Measurements from ENCODE around the gene PUS1. TPM values are rescaled to one million over a fixed set of nuclear protein-coding genes. Genes with fewer than 3 reads are reported as not detected.
"Not testable (repeated sequence)": the region's sequence is repeated elsewhere in the genome, so short reads cannot be mapped to it uniquely, and the experiment has no call there.

The PUS1 gene
- 70.5 and 73.8 TPM in 2 replicates for total RNA-seq (2014; rRNA removed; shearing (Covaris generic))

DNA sequence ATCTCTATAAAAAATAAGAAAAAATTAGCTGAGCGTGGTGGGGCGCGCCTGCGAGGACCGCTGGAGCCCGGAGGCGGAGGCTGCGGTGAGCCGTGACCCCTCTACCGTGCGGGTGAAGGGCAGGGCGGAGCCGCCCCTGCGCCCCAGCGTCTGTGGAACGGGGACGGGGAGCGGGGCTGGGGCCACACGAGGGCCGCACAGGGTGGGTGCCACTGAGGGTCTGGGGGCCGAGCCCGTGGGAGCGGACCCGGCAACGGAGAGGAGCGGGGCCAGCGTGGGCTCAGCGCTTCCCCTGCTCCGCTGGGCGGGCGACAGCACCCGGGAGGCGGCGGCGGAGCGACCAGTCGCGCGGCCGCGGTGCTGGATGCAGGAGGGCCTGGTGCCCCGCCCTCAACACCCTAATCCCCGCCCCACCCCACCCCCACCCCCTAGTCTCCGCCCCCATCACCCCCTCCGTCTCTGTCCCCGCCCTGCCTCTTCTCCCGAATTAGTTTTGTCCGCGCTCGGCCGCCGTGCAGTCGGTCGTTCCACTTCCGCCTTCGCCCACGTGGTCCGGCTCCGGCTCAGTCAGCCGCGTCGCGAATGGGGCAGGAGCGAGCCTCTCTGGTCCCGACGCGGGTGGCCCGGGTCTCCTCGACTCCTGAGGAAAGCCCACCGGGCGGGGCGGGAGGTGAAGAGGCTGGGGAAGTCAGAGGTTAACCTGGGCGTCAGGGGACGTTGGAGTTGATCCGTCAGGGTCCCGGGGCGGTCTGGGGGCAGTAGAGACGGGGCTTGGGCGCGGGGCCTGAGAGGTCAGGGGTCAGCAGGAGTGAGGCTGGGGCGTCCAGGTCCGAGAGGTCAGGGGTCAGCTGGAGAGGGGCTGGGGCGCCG, at the start of gene PUS1:
PUS1 (plus strand) TSS at position 566 of the 870 bp plus-strand sequence. CDS start 447 bp downstream, outside the sequence.
- peak; percentile 91 for DNase-seq (ENCODE audit: low spot score)

DNA sequence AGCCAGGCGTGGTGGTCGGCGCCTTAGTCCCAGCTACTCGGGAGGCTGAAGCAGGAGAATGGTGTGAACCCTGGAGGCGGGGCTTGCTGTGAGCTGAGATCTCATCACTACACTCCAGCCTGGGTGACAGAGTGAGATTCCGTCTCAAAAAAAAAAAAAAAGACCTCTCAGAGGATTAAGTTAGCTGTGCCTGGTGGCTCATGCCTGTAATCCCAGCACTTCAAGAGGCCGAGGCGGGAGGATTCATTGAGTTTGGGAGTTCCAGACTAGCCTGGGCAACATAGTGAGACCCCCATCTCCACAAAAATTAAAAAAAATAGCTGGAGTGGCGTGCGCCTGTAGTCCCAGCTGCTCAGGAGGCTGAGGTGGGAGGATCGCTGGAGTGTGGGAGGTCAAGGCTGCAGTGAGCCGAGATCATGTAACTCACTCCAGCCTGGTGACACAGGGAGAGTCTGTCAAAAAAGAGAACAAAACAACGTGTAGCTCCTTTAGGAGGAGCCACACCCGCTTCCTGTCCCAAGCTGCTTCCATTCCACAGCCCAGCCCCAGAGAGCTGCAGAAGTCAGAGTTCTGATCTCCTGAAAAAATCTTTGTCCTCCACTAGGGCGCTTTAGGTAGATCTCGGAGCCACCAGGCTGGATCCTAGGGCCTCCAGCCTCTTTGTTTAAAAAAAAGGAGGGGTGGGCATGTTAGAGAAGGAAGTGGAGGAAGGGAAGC, 46.1 kb upstream of the PUS1 start:
- DNase-seq (ENCODE audit: low spot score): no peak

- DNase-seq (ENCODE audit: low spot score): no peak
Measured at GRCh38 chr12:131883521-131883900, 45.6 kb upstream of the PUS1 start.

- DNase-seq (ENCODE audit: low spot score): not testable (repeated sequence)
Measured at GRCh38 chr12:131885076-131885475, 44.0 kb upstream of the PUS1 start.

GRCh38 chr12:131885543-131886057, 43.5 kb upstream of the PUS1 start:
- no peak for DNase-seq (ENCODE audit: low spot score)

GRCh38 chr12:131891722-131892121, 37.4 kb upstream of the PUS1 start:
- DNase-seq (ENCODE audit: low spot score): not testable (repeated sequence)

DNA sequence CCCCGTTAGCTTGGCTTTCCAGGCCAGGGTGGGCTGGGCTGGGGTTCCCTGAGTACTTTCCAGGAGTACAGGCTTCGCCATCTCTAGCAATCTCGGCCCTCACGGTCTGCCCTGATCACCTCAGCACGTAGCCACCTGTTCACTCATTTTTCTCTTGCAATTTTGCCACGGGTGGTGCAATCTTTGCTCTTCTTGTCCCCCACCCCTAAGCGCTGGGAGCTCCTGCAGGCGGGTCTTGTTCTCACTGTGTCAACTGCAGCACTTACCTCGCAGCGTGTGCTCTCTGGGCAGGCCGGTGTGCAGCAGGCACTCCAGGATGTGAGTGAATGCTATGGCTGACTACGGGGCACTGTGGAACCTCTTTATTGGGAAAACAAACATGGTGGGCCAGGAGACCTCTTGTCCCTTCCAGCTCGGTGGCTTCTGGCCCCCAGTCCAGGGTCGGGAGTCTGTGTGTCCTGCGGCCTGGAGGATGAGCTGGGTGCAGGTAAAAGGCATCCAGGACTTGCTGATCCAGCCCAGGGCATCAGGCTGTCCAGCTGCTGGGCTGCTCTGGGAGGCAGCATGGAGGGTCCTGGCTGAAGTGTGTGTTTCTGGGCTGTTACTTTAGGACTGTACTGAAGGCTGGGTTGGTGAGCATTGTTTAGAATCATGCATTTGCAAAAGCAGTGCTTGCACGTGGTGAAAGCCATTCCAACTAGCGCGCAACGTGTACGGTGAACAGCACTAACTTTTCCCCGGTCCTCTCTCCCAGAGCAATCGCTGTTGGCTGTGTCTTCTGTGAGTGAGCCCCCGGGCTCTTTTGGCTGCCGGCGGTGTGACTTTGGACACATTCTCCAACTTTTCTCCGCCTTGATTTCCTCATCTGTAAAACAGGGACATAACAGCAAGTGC, 36.1 kb upstream of the PUS1 start:
- DNase-seq (ENCODE audit: low spot score): no peak

GRCh38 chr12:131893605-131894312, 35.3 kb upstream of the PUS1 start:
- no peak for DNase-seq (ENCODE audit: low spot score)

DNA sequence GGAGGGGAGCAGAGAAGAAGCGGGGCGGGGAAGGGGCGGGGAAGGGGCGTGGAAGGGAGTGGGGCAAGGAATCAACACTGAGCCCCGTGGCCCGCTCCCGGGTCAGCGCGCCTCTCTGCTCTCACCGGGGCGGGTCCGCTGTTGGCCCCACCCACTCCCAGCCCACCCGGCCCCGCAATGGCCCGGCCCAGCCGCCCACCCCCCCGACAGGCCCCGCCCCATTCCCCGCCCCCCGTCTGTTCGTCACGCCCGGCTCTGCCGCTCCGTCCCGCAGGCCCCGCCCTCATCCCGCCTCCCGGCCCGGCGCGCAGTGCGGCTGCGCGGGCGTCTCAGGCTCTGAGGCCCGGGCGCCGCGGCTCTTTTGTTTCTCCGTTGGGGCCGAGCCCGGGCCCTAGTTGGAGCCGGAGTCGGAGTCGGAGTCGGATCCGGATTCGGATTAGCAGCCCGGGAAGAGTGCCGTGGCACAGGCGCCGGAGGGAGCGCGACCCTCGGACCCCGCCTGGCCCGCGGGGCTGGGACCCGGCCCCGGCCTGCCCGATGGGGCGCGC, 34.7 kb upstream of the PUS1 start, which contains the start of gene ULK1:
ULK1 (plus strand) TSS at position 310 of the 548 bp plus-strand sequence. CDS start 380 bp downstream, outside the sequence.
- peak; percentile 85 for DNase-seq (ENCODE audit: low spot score)

DNA sequence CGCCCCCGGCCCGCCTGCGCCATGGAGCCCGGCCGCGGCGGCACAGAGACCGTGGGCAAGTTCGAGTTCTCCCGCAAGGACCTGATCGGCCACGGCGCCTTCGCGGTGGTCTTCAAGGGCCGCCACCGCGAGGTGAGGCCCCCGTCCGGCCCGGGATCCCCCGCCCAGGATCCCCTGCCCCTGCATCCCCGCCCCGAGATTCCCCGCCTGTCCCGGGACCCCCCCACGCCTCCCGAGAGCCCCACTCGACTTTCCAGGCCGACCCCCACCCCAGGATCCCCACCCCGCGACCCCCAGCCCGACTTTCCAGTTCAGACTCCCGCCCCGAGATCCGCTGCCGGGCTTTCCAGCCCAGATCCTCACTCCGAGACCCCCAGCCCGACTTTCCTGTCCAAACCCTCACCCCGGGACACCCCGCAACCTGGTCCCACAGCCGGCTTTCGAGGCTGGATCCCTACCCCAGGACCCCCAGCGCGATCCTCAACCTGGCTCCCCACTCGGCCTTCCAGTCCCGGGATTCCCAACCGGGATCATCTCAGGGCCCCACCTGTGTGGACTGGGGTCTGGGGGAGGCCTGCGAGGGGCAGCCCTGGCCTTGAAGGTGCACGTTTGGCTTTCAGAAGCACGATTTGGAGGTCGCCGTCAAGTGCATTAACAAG, 34.0 kb upstream of the PUS1 start:
- peak; percentile 13 for DNase-seq (ENCODE audit: low spot score)

- DNase-seq (ENCODE audit: low spot score): no peak
Measured at GRCh38 chr12:131895640-131896079, 33.4 kb upstream of the PUS1 start.

GRCh38 chr12:131896080-131896810, 32.8 kb upstream of the PUS1 start:
- peak; percentile 88 for DNase-seq (ENCODE audit: low spot score)

- no peak for DNase-seq (ENCODE audit: low spot score)
Measured at GRCh38 chr12:131896811-131897270, 32.2 kb upstream of the PUS1 start.

- DNase-seq (ENCODE audit: low spot score): no peak
Measured at GRCh38 chr12:131897276-131897675, 31.8 kb upstream of the PUS1 start.

- DNase-seq (ENCODE audit: low spot score): no peak
Measured at GRCh38 chr12:131897875-131898274, 31.2 kb upstream of the PUS1 start.

GRCh38 chr12:131900397-131900796, 28.7 kb upstream of the PUS1 start:
- DNase-seq (ENCODE audit: low spot score): no peak

GRCh38 chr12:131901431-131902331, 27.4 kb upstream of the PUS1 start:
- DNase-seq (ENCODE audit: low spot score): peak; percentile 45
